Nephron (organoid): Measurements from ENCODE around the gene DDO.

Source experiments
- H3K27ac Mint-ChIP-seq, 3 experiments: 2 replicates each; pipeline ENCODE4 v1.8.0; 2020; ENCODE audit warnings: mixed read lengths in 3 of 3, mild to moderate bottlenecking in 2 of 3, moderate library complexity in 1 of 3
- H3K27me3 Mint-ChIP-seq: 2 replicates; pipeline ENCODE4 v1.8.0; 2021; ENCODE audit warnings: low read depth, mild to moderate bottlenecking, moderate library complexity, mixed read lengths
- H3K36me3 Mint-ChIP-seq: 2 replicates; pipeline ENCODE4 v1.8.0; 2020; ENCODE audit warnings: low read depth, mixed read lengths
- H3K4me1 Mint-ChIP-seq: 2 replicates; pipeline ENCODE4 v1.8.0; 2020; ENCODE audit warnings: mixed read lengths
- H3K4me3 Mint-ChIP-seq, 3 experiments: 2 replicates each; pipeline ENCODE4 v1.8.0; 2020; ENCODE audit warnings: mild to moderate bottlenecking in 3 of 3, mixed read lengths in 3 of 3, moderate library complexity in 2 of 3
- H3K9me3 Mint-ChIP-seq: 2 replicates; pipeline ENCODE4 v1.8.0; 2020; ENCODE audit warnings: mixed read lengths
- CTCF ChIP-seq, 3 experiments: fragments of 200-600 bp; sonication (generic); IDR thresholded peaks; one replicate each; pipeline ENCODE4 v1.5.0; 2021; ENCODE audit warnings: antibody characterized with exemption in 3 of 3; ENCODE audit not compliant: unreplicated experiment in 3 of 3

The DDO gene

DNA sequence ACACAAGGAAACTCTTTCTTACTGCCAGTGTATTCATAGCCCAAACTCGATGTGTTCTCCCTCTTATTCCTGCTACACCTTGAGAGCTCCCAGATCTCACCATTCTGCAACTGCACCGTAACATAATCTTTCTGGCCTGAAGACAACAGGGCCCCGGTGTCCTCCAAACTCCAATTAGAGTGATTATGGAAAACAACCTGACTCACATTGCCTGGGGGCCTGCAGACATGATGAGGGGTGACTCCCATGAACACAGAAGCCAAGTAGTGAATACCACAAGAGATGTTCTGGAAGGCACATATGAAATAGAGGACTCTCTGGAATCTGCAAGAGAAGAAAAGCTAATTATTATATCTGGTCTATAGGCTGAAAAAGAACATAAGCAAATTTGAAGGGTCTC lies 41.3 kb upstream of the DDO start:
- TF ChIP-seq CTCF (IDR thresholded peaks at IDR 0.05; ENCODE audit: unreplicated experiment in 3 of 3): no peak
- H3K36me3 Mint-ChIP-seq: no peaks in the 10 kb centered on the region
- H3K27ac Mint-ChIP-seq: no peak overlapping the region
- H3K9me3 Mint-ChIP-seq: peaks cover 14% of the 10 kb centered on the region
- no peak overlapping the region for H3K4me3 Mint-ChIP-seq
- peaks cover 4% of the 10 kb centered on the region for H3K27me3 Mint-ChIP-seq
- H3K4me1 Mint-ChIP-seq: no peaks in the 10 kb centered on the region

DNA sequence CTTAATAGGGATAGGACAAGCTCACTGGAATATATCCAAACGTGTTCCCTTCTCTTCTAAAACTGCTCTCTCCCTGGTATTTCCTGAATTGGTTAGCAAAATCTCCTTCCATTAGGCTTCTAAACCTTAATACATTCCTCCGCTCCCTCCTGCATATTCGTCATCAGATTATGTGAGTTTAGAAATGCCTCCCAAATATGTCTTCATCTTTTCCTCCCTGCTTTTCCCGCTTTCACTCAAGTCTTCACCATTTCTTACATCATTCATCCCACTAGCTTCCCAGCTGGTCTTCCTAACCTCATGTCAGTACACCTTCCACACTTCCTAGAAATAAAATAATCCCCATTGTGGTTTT lies 34.1 kb upstream of the DDO start:
- Mint-ChIP-seq H3K27me3 (no peaks in the 10 kb centered on the region), H3K9me3 (peaks cover 3% of the 10 kb centered on the region), H3K4me3 (no peak overlapping the region), H3K36me3 (no peaks in the 10 kb centered on the region), H3K27ac (no peak overlapping the region), H3K4me1 (no peaks in the 10 kb centered on the region)
- no peak for TF ChIP-seq CTCF (IDR thresholded peaks at IDR 0.05; ENCODE audit: unreplicated experiment in 3 of 3)

DNA sequence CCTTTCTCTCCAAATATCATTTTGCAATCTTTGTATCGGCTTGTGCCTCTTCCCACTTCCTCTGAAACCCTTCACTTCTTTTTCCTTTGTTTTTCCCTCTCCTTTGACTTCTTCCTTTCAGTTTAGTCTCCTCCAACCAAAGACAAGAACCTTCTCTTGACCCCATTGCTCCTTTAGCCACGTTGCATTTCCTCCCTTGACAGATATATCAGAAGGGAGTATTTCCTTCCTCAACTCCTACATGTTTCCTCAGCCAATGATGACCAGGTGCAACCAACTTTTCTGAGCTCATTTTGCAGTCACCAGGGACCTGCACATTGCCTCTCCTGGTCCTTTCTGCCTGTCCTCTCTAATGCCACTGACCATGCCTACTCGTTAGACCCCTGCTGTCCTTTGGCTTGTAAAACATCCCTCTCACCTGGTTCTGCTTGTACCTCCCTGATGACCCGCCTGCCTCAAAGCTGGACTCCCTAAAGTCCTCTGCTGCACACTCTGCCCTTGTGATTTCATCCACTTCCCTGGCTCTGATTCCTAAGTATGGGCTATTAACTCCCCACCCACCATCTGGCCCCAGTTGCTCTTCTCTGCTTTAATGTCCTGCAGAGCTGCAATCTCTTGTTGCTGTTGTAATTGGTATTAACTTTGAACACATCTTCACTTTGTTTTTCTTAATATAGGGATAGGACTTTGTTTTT lies 33.6 kb upstream of the DDO start:
- Mint-ChIP-seq H3K4me3 (no peak overlapping the region), H3K27me3 (no peaks in the 10 kb centered on the region), H3K36me3 (no peaks in the 10 kb centered on the region), H3K9me3 (peaks cover 3% of the 10 kb centered on the region), H3K27ac (no peak overlapping the region), H3K4me1 (no peaks in the 10 kb centered on the region)
- no peak for TF ChIP-seq CTCF (IDR thresholded peaks at IDR 0.05; ENCODE audit: unreplicated experiment in 3 of 3)

GRCh38 chr6:110447761-110448160 lies 32.4 kb upstream of the DDO start:
- Mint-ChIP-seq H3K27ac (no peak overlapping the region), H3K36me3 (no peaks in the 10 kb centered on the region), H3K27me3 (no peaks in the 10 kb centered on the region), H3K9me3 (peaks cover 3% of the 10 kb centered on the region), H3K4me1 (no peaks in the 10 kb centered on the region), H3K4me3 (no peak overlapping the region)
- TF ChIP-seq CTCF (IDR thresholded peaks at IDR 0.05; ENCODE audit: unreplicated experiment in 3 of 3): no peak

- no peak for TF ChIP-seq CTCF (IDR thresholded peaks at IDR 0.05; ENCODE audit: unreplicated experiment in 3 of 3)
- H3K27ac Mint-ChIP-seq: no peak overlapping the region
- no peaks in the 10 kb centered on the region for H3K36me3 Mint-ChIP-seq
- H3K9me3 Mint-ChIP-seq: no peaks in the 10 kb centered on the region
- no peaks in the 10 kb centered on the region for H3K27me3 Mint-ChIP-seq
- no peaks in the 10 kb centered on the region for H3K4me1 Mint-ChIP-seq
- H3K4me3 Mint-ChIP-seq: no peak overlapping the region
These were observed 31.0 kb upstream of the DDO start for GRCh38 chr6:110446405-110446804.

- Mint-ChIP-seq H3K27ac (no peak overlapping the region), H3K4me1 (no peaks in the 10 kb centered on the region), H3K9me3 (peaks cover 6% of the 10 kb centered on the region)
These were observed 24.7 kb upstream of the DDO start for GRCh38 chr6:110440026-110440425.

More at GRCh38 chr6:110440026-110440425, 24.7 kb upstream of the DDO start:
- H3K27me3 Mint-ChIP-seq: peaks cover 4% of the 10 kb centered on the region
- no peak overlapping the region for H3K4me3 Mint-ChIP-seq
- H3K36me3 Mint-ChIP-seq: no peaks in the 10 kb centered on the region
- no peak for TF ChIP-seq CTCF (IDR thresholded peaks at IDR 0.05; ENCODE audit: unreplicated experiment in 3 of 3)
